Esophagus squamous epithelium (tissue), 5 donors: ENCODE results near the gene PPP2R2C. TPM values are rescaled to one million over a fixed set of nuclear protein-coding genes. Genes with fewer than 3 reads are reported as not detected.

Experiments
- DNase-seq: peaks from one replicate; lab custom pipeline; 2025; lab: John Stamatoyannopoulos, UW
- H3K27ac ChIP-seq, 4 donors: fragments of 200-600 bp; sonication (generic); one replicate each; pipeline ENCODE4 v1.5.1; 2016 to 2019; ENCODE audit warnings: mild to moderate bottlenecking in 1 of 4
- H3K27me3 ChIP-seq, 4 donors: fragments of 200-600 bp; sonication (generic); 1 replicate in 3 of 4; 2 replicates in 1 of 4; pipeline versions ENCODE4 v1.5.1 to v1.6.0; 2017 to 2021; ENCODE audit warnings: antibody characterized with exemption in 1 of 4
- H3K36me3 ChIP-seq, 3 donors: fragments of 200-600 bp; sonication (generic); one replicate each; pipeline ENCODE4 v1.5.1; 2016 to 2019
- H3K4me1 ChIP-seq, 3 donors: fragments of 200-600 bp; sonication (generic); one replicate each; pipeline ENCODE4 v1.5.1; 2017 to 2019
- H3K4me3 ChIP-seq, 4 donors: fragments of 200-600 bp; sonication (generic); 1 replicate in 3 of 4; 2 replicates in 1 of 4; pipeline ENCODE4 v1.5.1; 2016 to 2019; ENCODE audit warnings: mild to moderate bottlenecking in 2 of 4, moderate library complexity in 1 of 4
- H3K9me3 ChIP-seq, 3 donors: fragments of 200-600 bp; sonication (generic); one replicate each; pipeline ENCODE4 v1.5.1; 2016 to 2019
- POLR2A ChIP-seq, 4 donors: fragments of 450-650 bp; IDR thresholded peaks; one replicate each; pipeline ENCODE4 v1.6.1; 2017; ENCODE audit warnings: antibody characterized with exemption in 4 of 4, mild to moderate bottlenecking in 4 of 4, moderate library complexity in 3 of 4
- WGBS, 2 donors: methylation state at CpG; one replicate each; pipeline ENCODE4 v1.1.5; 2018; 5-methylcytosine and 5-hydroxymethylcytosine counted together
- intact Hi-C: fragments of 100-400 bp; cut with DNase I; formaldehyde crosslinking; loops from one replicate; pipeline ENCODE4 v1.15.0; 2022
- total RNA-seq, 4 donors: library from RNA; depleted of rRNA; stranded (reverse); fragments of >200 nt; gene quantifications; one replicate each; pipeline ENCODE4 v1.1.0, GENCODE V29; 2016
- TF ChIP-seq, protein P1 (sequence below), 6 experiments: fragments of 450-650 bp in 4 of 6; fragments of 200-600 bp in 2 of 6; sonication (generic) in 2 of 6; IDR thresholded peaks; one replicate each; pipeline ENCODE4 v1.5.1; 2016 to 2019; ENCODE audit warnings: antibody characterized with exemption in 6 of 6, mild to moderate bottlenecking in 4 of 6, moderate library complexity in 4 of 6
- donor health status: DM: yes; HTN: yes; CAD: no.

PPP2R2C gene
- total RNA-seq, 4 donors from 2014 or later = 26.9 to 76.3 (median 53.7) TPM

DNA sequence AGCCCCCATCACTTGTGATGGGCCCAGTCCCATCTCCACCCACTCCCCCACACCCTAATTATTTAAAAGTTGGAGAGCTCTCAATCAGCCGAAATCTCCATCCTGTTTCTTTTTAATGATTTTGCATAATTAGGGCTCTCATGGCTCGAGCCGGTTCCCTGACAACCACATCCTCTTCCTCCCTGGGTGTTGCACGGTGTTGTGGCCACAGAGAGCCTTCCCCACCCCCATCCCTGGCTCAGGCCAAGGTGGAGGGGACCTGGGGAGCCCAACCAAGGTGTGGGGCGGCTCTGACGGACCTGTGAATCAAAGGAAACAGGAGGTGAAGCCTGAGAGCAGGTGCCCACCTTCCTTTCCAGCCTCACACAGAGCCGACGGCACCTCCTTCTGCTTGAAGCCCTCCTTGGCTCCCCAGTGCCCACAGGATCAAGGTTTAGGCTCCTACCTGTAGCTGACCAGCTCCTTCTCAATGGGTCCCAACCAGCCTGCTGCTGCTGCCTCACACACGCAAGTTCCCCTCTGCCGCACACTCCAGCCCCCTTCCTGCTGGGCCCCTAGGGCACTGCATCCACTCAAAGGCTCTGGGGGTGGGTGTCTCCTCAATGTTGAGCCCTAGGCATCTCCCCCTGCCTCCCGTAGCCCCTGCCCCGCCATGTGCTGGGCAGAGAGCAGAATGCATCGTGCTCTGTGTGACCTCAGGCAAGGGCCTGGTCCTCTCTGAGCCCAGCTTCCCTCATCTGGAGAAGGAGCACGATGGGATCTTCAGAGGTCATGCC, 134.1 kb downstream of the PPP2R2C start:
- Histone ChIP-seq H3K27ac (no peak overlapping the region), H3K27me3 (peaks cover 0 to 67% (median 0%) of the 10 kb centered on the region in 4 donors), H3K36me3 (peaks cover 0 to 15% (median 0%) of the 10 kb centered on the region in 3 donors), H3K4me1 (no peaks in the 10 kb centered on the region), H3K4me3 (no peak overlapping the region), H3K9me3 (peaks cover 0 to 6% (median 0%) of the 10 kb centered on the region in 3 donors)
- TF ChIP-seq, protein P1, sequence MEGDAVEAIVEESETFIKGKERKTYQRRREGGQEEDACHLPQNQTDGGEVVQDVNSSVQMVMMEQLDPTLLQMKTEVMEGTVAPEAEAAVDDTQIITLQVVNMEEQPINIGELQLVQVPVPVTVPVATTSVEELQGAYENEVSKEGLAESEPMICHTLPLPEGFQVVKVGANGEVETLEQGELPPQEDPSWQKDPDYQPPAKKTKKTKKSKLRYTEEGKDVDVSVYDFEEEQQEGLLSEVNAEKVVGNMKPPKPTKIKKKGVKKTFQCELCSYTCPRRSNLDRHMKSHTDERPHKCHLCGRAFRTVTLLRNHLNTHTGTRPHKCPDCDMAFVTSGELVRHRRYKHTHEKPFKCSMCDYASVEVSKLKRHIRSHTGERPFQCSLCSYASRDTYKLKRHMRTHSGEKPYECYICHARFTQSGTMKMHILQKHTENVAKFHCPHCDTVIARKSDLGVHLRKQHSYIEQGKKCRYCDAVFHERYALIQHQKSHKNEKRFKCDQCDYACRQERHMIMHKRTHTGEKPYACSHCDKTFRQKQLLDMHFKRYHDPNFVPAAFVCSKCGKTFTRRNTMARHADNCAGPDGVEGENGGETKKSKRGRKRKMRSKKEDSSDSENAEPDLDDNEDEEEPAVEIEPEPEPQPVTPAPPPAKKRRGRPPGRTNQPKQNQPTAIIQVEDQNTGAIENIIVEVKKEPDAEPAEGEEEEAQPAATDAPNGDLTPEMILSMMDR (IDR thresholded peaks at IDR 0.05) = no peak
- TF ChIP-seq POLR2A (IDR thresholded peaks at IDR 0.05) = no peak
- WGBS, 2 donors = 34 to 66% methylated on average over 7 to 10 of the region's 14 CpGs
- DNase-seq = no peak
- intact Hi-C loops = loop anchor here (10.0 kb wide), 1 partner anchor 206 kb away; no protein-coding TSS in a partner anchor

DNA sequence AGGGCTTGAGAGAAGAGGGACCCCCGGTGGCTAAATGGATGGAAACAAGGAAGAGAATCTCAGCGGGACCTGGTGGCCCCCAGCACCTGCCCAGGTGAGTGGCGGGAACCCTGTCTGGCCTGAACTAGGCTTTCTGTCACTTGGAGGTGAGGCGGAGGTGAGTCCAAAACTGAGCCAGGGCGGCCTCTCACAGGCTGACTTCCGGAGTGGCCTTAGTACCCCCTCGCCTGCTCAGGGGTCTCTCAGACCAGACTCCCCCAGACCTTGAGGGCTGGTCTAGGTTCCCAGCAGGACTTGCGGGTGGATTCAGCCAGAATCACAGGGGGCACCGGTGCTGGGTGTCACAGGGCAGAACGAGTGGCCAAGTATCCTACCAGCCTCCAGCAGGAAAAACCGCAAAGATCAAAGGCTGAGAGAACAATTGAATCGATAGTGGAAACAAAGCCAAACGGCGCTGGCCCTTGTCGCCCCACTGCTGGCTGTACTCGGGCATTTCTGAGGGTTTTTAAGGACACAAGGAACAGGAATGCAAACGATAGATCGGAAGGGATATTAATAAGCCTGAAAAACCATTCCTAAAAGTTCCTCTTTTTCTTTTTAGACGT, 135.0 kb downstream of the PPP2R2C start:
- Histone ChIP-seq H3K27ac (no peak overlapping the region), H3K27me3 (peaks cover 0 to 72% (median 0%) of the 10 kb centered on the region in 4 donors), H3K4me3 (no peak overlapping the region), H3K9me3 (peaks cover 0 to 6% (median 0%) of the 10 kb centered on the region in 3 donors), H3K4me1 (no peaks in the 10 kb centered on the region), H3K36me3 (peaks cover 0 to 20% (median 0%) of the 10 kb centered on the region in 3 donors)
- WGBS, 2 donors = 38 to 42% methylated on average over 17 to 18 of the region's 19 CpGs
- DNase-seq = no peak
- intact Hi-C loops = loop anchor here (10.0 kb wide), 1 partner anchor 207 kb away; no protein-coding TSS in a partner anchor
- no peak for TF ChIP-seq POLR2A (IDR thresholded peaks at IDR 0.05)
- TF ChIP-seq, protein P1 (IDR thresholded peaks at IDR 0.05) = no peak

DNA sequence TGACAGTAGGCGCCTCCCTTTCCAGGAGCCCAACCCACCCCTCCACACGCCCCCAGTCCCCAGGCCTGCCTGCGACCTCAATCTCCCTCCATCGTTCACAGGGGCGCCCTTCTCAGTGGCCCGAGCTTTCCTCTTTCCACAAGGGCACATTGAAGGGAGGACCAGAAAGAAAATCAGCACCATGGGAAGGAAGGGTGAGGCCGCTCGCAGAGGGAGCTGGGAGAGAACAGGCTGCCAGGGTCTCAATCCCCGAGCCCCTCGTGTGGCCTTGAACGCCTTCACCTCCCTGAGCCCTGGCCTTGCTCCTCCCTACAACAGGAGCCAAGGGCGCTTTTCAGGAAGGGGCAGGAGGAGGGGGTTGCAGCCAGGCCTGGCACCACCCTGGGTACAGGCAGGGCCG, 136.2 kb downstream of the PPP2R2C start:
- DNase-seq = no peak

DNA sequence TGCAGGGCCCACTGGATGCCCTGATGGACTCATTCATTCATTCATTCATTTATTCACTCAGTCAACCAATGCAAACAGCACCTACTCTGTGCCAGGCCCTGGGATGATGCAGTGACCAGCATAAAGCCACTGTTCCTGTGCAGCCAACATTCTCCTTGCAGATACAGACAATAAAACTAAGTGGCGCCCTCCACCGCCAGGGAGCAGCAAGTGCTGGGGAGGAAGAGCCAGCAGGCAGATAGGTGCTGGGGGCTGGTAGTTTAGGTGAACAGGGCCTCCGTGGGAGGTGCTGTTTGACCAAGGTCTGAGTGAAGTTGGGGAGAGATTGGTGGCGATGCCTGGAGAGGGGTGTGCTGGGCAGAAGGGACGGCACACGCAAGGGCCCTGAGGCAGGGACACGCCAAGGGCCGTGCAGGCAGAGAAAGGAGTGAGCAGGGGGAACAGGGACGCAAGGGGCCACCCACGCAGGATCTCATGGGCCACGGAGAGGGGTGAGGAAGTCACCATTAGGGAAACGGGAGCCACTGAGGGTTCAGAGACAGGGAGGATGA, 137.3 kb downstream of the PPP2R2C start:
- no peak for DNase-seq
- H3K9me3 ChIP-seq = peaks cover 0 to 6% (median 0%) of the 10 kb centered on the region in 3 donors
- no peak overlapping the region for H3K27ac ChIP-seq
- intact Hi-C loops = loop anchor here (10.0 kb wide), 1 partner anchor 210 kb away; no protein-coding TSS in a partner anchor
- WGBS, 2 donors = 73 to 80% methylated on average over 10 to 12 of the region's 12 CpGs
- no peaks in the 10 kb centered on the region for H3K4me1 ChIP-seq
- H3K27me3 ChIP-seq = peaks cover 0 to 69% (median 0%) of the 10 kb centered on the region in 4 donors
- H3K36me3 ChIP-seq = peaks cover 0 to 40% (median 9%) of the 10 kb centered on the region in 3 donors
- TF ChIP-seq POLR2A (IDR thresholded peaks at IDR 0.05) = no peak
- TF ChIP-seq, protein P1 (IDR thresholded peaks at IDR 0.05) = no peak
- no peak overlapping the region for H3K4me3 ChIP-seq

More for the DNA sequence above, 136.2 kb downstream of the PPP2R2C start:
- TF ChIP-seq POLR2A (IDR thresholded peaks at IDR 0.05) = no peak
- TF ChIP-seq, protein P1 (IDR thresholded peaks at IDR 0.05) = no peak
- Histone ChIP-seq H3K4me3 (no peak overlapping the region), H3K36me3 (peaks cover 0 to 31% (median 7%) of the 10 kb centered on the region in 3 donors), H3K4me1 (no peaks in the 10 kb centered on the region), H3K9me3 (peaks cover 0 to 6% (median 0%) of the 10 kb centered on the region in 3 donors), H3K27me3 (peaks cover 0 to 77% (median 0%) of the 10 kb centered on the region in 4 donors), H3K27ac (no peak overlapping the region)
- WGBS, 2 donors = 56 to 75% methylated on average over 5 of the region's 13 CpGs
- intact Hi-C loops = loop anchor here (10.0 kb wide), 1 partner anchor 209 kb away; no protein-coding TSS in a partner anchor
